ENCODE results near the gene NPPB. TPM values are rescaled to one million over a fixed set of nuclear protein-coding genes. Genes with fewer than 3 reads are reported as not detected.

The NPPB gene
- polyA plus RNA-seq, 3 donors = not detected

GRCh38 chr1:11882814-11883538 lies 24.2 kb upstream of the NPPB start:
- DNase-seq (ENCODE audit: extremely low read depth in 1 of 11, low read depth in 9 of 11, low spot score in 4 of 11) = no peak

- no peak for DNase-seq (ENCODE audit: extremely low read depth in 1 of 11, low read depth in 9 of 11, low spot score in 4 of 11)
Observed at GRCh38 chr1:11881749-11882441, 23.1 kb upstream of the NPPB start.

DNA sequence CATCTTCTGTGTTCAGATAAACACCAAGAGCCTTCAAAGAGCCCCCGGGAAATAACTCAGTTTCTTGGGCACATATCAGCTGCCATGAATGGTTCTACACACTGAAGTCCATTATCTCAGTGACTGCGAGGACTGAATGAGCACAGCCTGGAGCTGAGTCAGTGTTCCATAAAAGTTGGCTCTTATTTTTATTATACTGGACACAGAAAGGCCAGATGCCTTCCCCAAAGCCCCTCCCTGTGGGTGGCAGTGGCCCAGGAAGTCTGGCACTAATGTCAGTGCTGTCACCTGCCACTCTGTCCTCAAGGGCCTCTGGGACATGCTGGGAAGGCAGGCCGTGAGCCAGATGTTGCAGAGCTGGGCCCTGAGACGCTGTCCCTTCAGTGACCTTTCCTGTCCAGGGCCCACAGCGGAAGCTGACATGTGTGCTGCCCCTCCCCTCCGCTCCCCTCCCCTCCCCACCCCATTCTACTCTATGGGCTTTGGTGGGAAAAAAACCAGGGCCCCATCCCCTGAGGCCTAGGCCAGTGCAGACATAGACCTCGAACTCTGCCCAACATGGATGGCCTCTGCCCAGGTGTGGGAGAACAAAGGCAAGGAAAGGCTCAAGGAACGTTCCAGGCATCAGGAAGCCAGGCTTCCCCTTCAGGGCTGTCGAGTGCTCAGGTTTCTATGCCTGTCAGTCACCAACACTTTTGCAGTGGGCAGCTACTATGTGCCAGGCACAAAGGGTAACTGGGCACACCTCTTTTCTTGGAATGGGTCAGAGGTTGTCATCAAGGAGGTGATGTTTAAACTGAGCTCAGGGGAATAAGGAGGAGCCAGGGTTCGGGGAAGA lies 22.4 kb upstream of the NPPB start:
- DNase-seq (ENCODE audit: extremely low read depth in 1 of 11, low read depth in 9 of 11, low spot score in 4 of 11) = no peak

GRCh38 chr1:11880181-11880575 lies 21.4 kb upstream of the NPPB start:
- DNase-seq (ENCODE audit: extremely low read depth in 1 of 11, low read depth in 9 of 11, low spot score in 4 of 11) = no peak

DNA sequence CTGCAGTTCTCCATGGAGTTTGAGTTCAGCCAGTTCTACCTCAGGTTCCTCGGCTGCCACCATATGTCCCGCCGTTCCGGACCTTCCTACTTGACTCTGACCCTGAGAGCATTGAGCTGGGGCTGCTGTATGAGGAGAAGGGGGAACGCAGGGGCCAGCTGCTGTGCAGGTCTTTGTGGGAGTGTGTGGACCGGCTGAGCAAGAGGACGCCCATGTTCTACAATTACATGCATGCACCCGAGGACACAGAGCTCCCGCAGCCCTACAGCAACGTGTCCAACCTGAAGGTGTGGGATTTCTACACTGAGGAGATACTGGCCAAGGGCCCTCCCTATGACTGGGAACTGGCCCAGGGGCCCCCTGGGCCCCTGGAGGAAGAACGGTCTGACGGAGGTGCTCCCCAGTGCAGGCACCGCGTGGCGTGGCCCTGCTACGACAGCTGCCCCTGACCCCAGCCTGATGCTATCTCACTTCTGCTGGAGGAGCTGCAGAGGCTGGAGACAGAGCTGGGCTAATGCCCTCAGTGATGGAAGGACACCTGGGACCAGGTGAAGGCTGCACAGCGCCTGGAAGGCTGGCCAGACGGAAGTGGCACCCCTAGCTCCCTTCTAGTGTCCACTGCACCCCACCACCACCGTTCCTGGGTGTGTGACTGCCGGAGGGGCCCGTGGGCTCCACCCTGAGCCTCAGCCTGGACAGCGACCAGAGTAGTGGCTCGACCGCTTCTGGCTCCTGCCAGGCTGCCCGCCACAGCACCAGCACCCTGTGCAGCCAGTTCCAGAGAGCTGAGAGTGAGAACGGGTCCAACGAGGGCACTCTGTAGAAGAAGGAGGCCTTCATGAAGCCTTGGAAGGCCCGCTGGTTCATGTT lies 20.8 kb upstream of the NPPB start:
- no peak for DNase-seq (ENCODE audit: extremely low read depth in 1 of 11, low read depth in 9 of 11, low spot score in 4 of 11)

DNA sequence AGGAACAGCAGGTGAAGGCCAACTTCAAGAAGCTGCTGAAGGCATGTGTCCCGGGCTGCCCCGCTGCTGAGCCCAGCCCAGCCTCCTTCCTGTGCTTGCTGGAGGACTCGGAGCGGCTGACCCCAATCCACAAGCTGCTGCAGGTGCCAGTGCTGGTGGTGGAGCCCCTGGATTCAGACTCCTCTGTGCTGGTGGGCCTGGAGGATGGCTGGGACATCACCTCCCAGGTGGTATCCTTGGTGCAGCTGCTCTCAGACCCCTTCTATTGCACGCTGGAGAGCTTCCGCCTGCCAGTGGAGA lies 20.1 kb upstream of the NPPB start:
- no peak for DNase-seq (ENCODE audit: extremely low read depth in 1 of 11, low read depth in 9 of 11, low spot score in 4 of 11)

GRCh38 chr1:11878081-11878890 lies 19.5 kb upstream of the NPPB start:
- DNase-seq (ENCODE audit: extremely low read depth in 1 of 11, low read depth in 9 of 11, low spot score in 4 of 11) = no peak

DNA sequence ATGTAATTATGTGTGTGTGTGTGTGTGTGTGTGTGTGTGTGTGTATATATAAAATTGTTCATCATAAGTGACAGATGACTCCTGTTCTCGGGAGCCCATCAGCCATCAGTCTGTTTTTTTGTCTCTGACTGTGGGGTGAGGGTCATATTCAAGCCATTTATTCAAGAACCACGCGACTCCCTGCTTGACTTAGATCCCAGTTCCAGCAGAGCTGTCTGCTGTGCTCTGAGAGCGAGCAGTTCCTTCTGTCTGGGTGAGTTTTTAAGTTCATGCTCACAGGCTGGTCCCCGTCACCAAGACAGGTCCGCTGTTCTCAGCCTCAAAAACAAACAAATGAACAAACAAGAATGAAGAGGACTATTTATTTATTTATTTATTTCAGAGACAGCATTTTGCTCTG lies 18.3 kb upstream of the NPPB start:
- DNase-seq (ENCODE audit: extremely low read depth in 1 of 11, low read depth in 9 of 11, low spot score in 4 of 11) = peak in 8 of 11 donors; percentile 51 to 85 (median 72)

GRCh38 chr1:11875094-11875493 lies 16.3 kb upstream of the NPPB start:
- no peak for DNase-seq (ENCODE audit: extremely low read depth in 1 of 11, low read depth in 9 of 11, low spot score in 4 of 11)

DNA sequence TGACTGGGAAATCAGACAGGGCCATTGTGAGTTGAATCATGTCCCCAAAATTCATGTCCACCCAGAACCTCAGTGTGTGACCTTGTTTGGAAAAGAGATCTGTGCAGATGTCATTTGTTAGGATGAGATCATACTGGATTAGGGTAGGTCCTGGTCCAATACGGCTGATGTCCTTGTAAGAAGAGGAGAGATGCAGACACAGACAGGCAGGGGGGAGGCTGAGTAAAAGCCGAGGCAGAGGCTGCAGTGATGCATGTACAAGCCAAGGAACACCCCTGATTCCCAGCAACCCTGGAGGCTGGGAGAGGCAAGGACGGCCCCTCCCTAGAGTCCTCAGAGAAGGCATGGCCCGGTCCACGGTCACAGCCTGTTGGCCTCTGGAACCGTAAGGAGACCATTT lies 15.9 kb upstream of the NPPB start:
- no peak for DNase-seq (ENCODE audit: extremely low read depth in 1 of 11, low read depth in 9 of 11, low spot score in 4 of 11)

GRCh38 chr1:11874258-11874562 lies 15.5 kb upstream of the NPPB start:
- no peak for DNase-seq (ENCODE audit: extremely low read depth in 1 of 11, low read depth in 9 of 11, low spot score in 4 of 11)

DNA sequence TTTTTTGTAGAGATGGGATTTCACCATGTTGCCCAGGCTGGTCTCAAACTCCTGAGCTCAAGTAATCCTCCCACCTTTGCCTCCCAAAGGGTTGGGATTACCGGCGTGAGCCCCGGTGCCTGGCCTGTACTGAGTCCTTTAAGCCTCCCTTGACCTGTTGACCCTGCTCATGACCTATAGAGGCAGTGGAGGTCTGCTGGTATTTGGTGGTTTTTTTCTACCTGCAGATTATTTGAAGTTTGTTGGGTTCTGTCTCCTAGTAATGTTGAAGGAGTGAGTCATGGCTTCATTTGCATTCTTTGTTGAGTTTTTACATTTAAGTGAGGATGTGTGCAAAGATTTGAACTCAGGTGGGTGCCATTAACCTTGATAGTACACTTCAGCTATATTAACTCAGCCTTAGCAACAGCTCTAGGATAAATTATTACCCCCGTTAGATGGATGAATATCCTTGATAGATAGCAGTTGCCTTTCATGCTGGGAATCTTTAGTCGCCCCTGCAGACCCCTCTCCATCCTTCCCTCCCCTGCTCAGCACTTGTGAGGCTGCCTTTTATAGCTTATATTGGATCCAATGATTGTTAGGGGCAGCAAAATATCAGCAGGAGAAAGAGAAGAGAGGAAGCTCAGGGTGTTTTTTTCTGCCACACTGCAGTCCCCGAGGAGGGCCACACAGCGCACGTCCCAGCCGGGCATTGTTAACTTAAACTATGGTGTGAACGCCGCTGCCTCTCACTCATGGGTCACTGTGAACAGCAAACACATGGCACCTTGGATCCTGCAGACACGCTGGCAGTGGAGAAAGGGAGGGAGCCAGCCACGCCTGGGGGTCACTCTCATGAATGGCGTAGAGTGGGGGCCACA lies 14.9 kb upstream of the NPPB start:
- DNase-seq (ENCODE audit: extremely low read depth in 1 of 11, low read depth in 9 of 11, low spot score in 4 of 11) = no peak

- no peak for DNase-seq (ENCODE audit: extremely low read depth in 1 of 11, low read depth in 9 of 11, low spot score in 4 of 11)
Observed at GRCh38 chr1:11872545-11872944, 13.8 kb upstream of the NPPB start.

GRCh38 chr1:11869650-11870207 lies 11.0 kb upstream of the NPPB start:
- no peak for DNase-seq (ENCODE audit: extremely low read depth in 1 of 11, low read depth in 9 of 11, low spot score in 4 of 11)

DNA sequence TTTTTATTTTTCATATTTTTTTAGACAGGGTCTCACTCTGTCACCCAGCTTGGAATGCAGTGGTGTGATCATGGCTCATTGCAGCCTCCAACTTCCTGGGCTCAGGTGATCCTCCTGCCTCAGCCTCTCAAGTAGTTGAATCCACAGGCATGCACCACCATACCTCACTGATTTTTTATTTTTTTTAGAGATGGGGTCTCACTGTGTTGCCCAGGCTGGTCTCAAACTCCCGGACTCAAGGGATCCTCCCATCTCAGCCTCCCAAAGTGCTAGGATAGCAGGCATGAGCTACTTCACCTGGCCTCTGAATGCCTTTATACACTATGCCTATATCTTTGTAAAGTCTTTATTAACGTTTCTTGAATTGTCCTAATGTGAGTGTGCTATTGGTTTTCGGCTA lies 10.4 kb upstream of the NPPB start:
- no peak for DNase-seq (ENCODE audit: extremely low read depth in 1 of 11, low read depth in 9 of 11, low spot score in 4 of 11)

GRCh38 chr1:11868331-11868980 lies 9.7 kb upstream of the NPPB start:
- peak in 1 of 11 donors; percentile 54 for DNase-seq (ENCODE audit: extremely low read depth in 1 of 11, low read depth in 9 of 11, low spot score in 4 of 11)

GRCh38 chr1:11862890-11863289 lies 4.1 kb upstream of the NPPB start:
- no peak for DNase-seq (ENCODE audit: extremely low read depth in 1 of 11, low read depth in 9 of 11, low spot score in 4 of 11)

Measured in renal cortex interstitium (tissue), 11 donors.